GM23248 (cell line): Measurements from ENCODE around the gene GRK3. TPM values are rescaled to one million over a fixed set of nuclear protein-coding genes. Genes with fewer than 3 reads are reported as not detected.
A peak's percentile ranks its signal among the peaks of the same experiment; 100 is the strongest.
"Not testable (repeated sequence)": the region's sequence is repeated elsewhere in the genome, so short reads cannot be mapped to it uniquely, and the experiment has no call there.

Source experiments
- DNase-seq: peaks from one replicate; pipeline ENCODE4 v3.0.0-alpha.2; 2015
- H2AFZ ChIP-seq: fragments of 200-600 bp; sonication (generic); 2 replicates; pipeline ENCODE4 v1.6.1; 2016; ENCODE audit warnings: antibody characterized with exemption
- H3F3A ChIP-seq: fragments of 200-600 bp; sonication (generic); 2 replicates; pipeline ENCODE4 v1.6.1; 2016; ENCODE audit warnings: mild to moderate bottlenecking, antibody characterized with exemption, mixed run types; ENCODE audit not compliant: insufficient read depth
- H3K27ac ChIP-seq: fragments of 200-600 bp; sonication (generic); 2 replicates; pipeline ENCODE4 v1.5.1; 2016; ENCODE audit warnings: mild to moderate bottlenecking
- H3K27me3 ChIP-seq: fragments of 200-600 bp; sonication (generic); replicated peaks from 2 replicates; pipeline ENCODE4 v1.6.1; 2016; ENCODE audit warnings: mild to moderate bottlenecking; ENCODE audit not compliant: insufficient read depth
- H3K36me3 ChIP-seq: fragments of 200-600 bp; sonication (generic); 2 replicates; pipeline ENCODE4 v1.6.1; 2016; ENCODE audit warnings: low read depth, mild to moderate bottlenecking
- H3K4me1 ChIP-seq: fragments of 200-600 bp; sonication (generic); 2 replicates; pipeline ENCODE4 v1.6.1; 2016; ENCODE audit warnings: mild to moderate bottlenecking; ENCODE audit not compliant: insufficient read depth
- H3K4me2 ChIP-seq: fragments of 200-600 bp; sonication (generic); one replicate; pipeline ENCODE4 v1.6.1; 2016; ENCODE audit warnings: mild to moderate bottlenecking; ENCODE audit not compliant: unreplicated experiment
- H3K4me3 ChIP-seq: fragments of 200-600 bp; sonication (generic); 2 replicates; pipeline ENCODE4 v1.5.1; 2016; ENCODE audit warnings: mild to moderate bottlenecking
- H3K79me2 ChIP-seq: fragments of 200-600 bp; sonication (generic); 2 replicates; pipeline ENCODE4 v1.6.1; 2016; ENCODE audit warnings: mild to moderate bottlenecking; ENCODE audit not compliant: insufficient read depth
- H3K9ac ChIP-seq: fragments of 200-600 bp; sonication (generic); 2 replicates; pipeline ENCODE4 v1.6.1; 2016; ENCODE audit warnings: mild to moderate bottlenecking
- H3K9me2 ChIP-seq: fragments of 200-600 bp; sonication (generic); 2 replicates; pipeline ENCODE4 v1.6.1; 2016; ENCODE audit warnings: mixed run types, mild to moderate bottlenecking, moderate library complexity; ENCODE audit not compliant: insufficient read depth
- H3K9me3 ChIP-seq: fragments of 200-600 bp; sonication (generic); one replicate; pipeline ENCODE4 v1.6.1; 2017; ENCODE audit warnings: low read depth
- H4K20me1 ChIP-seq: fragments of 200-600 bp; sonication (generic); 2 replicates; pipeline ENCODE4 v1.6.0; 2016; ENCODE audit not compliant: insufficient read depth
- EZH2 ChIP-seq: fragments of 200-600 bp; sonication (generic); IDR thresholded peaks from 2 replicates; pipeline ENCODE4 v1.6.1; 2018; ENCODE audit warnings: antibody characterized with exemption, mild to moderate bottlenecking; ENCODE audit not compliant: insufficient read depth, poor library complexity, severe bottlenecking
- EZH2phosphoT487 ChIP-seq: fragments of 200-600 bp; sonication (generic); IDR thresholded peaks from 2 replicates; pipeline ENCODE4 v1.6.1; 2018; ENCODE audit warnings: antibody characterized with exemption, moderate library complexity, mild to moderate bottlenecking, low read depth; ENCODE audit not compliant: insufficient read depth
- WGBS, 2 experiments: methylation state at CpG; one replicate each; pipeline ENCODE4 v1.1.6; 2015 to 2017; ENCODE audit warnings: low lambda C conversion rate in 2 of 2, low coverage in 1 of 2; ENCODE audit errors: missing lambda C conversion rate in 2 of 2; 5-methylcytosine and 5-hydroxymethylcytosine counted together
- in situ Hi-C: fragments of 300-500 bp; cut with MboI; formaldehyde crosslinking; loops from 2 replicates; pipeline ENCODE4 v1.15.0; 2020
- polyA plus RNA-seq: library from polyadenylated mRNA; unstranded; fragments of >200 nt; fragmentation: Nextera tagmentation; extraction: Ambion mirVana; gene quantifications from 2 replicates; pipeline ENCODE4 v1.2.1, GENCODE V29; 2016
- total RNA-seq: library from RNA; depleted of rRNA; stranded (reverse); fragments of >200 nt; shearing (Covaris generic); gene quantifications from 2 replicates; pipeline ENCODE4 v1.2.3, GENCODE V29; 2014

The GRK3 gene
- total and polyA plus RNA-seq, 2 experiments from 2014 or later: 0.08 to 0.11 TPM

DNA sequence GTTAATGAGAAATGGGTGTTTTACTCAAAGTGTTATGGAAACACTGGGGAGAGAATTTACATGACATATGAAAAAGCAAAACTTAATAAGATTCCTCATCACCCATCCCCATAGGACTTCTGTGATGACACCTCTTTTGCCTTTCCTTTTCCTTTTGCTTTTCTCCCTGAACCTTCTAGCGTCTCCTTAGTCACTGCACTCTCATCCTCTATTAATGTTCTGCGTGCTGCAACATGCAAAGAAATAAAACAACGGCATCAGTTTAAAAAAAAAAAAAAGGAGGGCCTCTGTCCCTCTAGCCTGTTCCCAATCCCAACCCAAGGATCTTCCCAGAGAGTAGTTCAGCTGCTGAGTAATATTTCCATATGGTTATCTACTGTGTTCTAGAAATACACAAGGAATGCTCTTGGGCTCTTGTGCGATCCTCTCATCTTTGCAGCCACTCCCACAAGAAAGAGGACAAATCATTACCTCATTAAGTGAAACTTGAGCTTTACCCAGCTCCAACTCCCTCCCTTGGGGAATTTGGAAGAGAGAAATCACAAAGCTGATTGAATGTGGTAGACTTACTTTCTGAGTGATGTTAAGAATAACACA lies 34.8 kb upstream of the GRK3 start:
- DNase-seq, H3K9me2 ChIP-seq, H3F3A ChIP-seq, H3K27me3 ChIP-seq, H3K9me3 ChIP-seq, H3K4me1 ChIP-seq, H3K36me3 ChIP-seq, in situ Hi-C loops, H3K79me2 ChIP-seq, H3K4me3 ChIP-seq, H3K9ac ChIP-seq, H4K20me1 ChIP-seq, H3K27ac ChIP-seq, H2AFZ ChIP-seq, H3K4me2 ChIP-seq: not testable (repeated sequence)
- WGBS, 2 experiments: 85 to 95% methylated on average over 4 of the region's 4 CpGs

DNA sequence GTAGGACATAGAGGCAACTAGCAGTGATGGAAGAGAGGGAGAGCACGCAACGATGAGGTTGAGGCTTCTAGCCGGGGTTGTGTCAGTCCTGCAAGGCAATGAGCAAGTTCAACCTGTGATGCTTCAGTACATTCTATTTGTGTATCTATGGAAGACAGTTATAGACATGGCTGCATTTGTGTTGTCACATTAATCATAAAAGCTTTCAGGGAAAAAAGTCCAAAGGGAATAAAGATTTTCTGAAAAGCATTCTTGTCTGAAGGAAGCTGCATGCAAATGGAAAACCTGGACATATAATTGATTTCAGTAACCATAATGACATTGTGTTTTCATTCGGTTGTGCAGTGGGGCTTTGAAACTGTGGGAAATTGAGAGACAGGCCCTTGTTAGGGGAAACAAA lies 32.8 kb upstream of the GRK3 start:
- H3K27me3 ChIP-seq, H3K9ac ChIP-seq, H4K20me1 ChIP-seq, H3K36me3 ChIP-seq, H3K27ac ChIP-seq, H3K4me3 ChIP-seq, H2AFZ ChIP-seq, H3K4me1 ChIP-seq, DNase-seq, H3F3A ChIP-seq, H3K9me2 ChIP-seq, H3K79me2 ChIP-seq, H3K4me2 ChIP-seq, H3K9me3 ChIP-seq, in situ Hi-C loops: not testable (repeated sequence)
- WGBS, 2 experiments: 80 to 88% methylated on average over 4 of the region's 4 CpGs

DNA sequence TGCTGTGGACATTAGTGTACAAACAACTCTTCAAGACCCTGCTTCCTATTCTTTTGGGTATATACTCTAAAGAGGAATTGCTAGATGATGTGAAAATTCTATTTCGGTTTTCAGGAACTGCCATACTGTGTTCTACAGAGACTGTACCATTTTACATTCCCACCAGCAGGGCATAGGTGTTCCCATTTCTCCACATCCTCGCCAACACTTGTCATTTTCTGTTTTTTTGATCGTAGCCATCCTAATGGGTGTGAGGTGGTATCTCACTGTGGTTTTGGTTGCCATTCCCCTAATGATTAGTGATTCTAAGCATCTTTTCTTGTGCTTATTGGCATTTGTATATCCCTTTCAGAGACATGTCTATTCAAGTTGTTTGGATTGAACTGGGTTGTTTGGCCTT lies 29.8 kb upstream of the GRK3 start:
- Histone ChIP-seq H3K79me2 (no peaks in the 10 kb centered on the region), H2AFZ (no peak overlapping the region), H3K9me2 (no peaks in the 10 kb centered on the region), H3K4me2 (no peak overlapping the region), H3K36me3 (no peaks in the 10 kb centered on the region), H3K27me3 (no peaks in the 10 kb centered on the region), H3K9me3 (no peaks in the 10 kb centered on the region), H4K20me1 (no peaks in the 10 kb centered on the region), H3K27ac (no peak overlapping the region), H3F3A (no peaks in the 10 kb centered on the region), H3K4me1 (no peaks in the 10 kb centered on the region), H3K4me3 (no peak overlapping the region), H3K9ac (no peak overlapping the region)
- TF ChIP-seq EZH2 (no peak), EZH2phosphoT487 (no peak)
- no peak for DNase-seq
- in situ Hi-C loops: no loop called here
- WGBS, 2 experiments: 73 to 77% methylated on average over 3 of the region's 3 CpGs

DNA sequence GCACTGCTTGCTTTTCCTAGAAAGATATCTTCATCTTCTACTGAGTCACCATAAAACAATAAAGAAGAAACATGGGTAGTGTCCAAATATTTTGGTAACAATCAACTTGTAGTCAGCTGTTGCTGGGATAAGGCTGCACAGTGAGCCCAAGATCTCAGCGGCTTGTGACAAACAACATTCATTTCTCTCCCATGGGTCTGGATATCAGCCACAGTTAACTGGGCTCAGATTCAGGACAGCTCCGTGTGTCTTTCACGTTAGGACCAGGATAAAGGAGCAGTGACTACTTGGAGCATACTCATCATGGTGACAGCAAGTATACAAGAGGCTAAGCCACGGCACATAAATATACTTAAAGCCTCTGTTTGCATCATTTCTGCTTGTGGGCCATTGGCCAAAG lies 27.9 kb upstream of the GRK3 start:
- H3K9me2 ChIP-seq: no peaks in the 10 kb centered on the region
- no peak overlapping the region for H2AFZ ChIP-seq
- in situ Hi-C loops: no loop called here
- H3K9me3 ChIP-seq: no peaks in the 10 kb centered on the region
- H3K27me3 ChIP-seq: no peaks in the 10 kb centered on the region
- H3F3A ChIP-seq: no peaks in the 10 kb centered on the region
- 3 to 4% methylated on average over 4 of the region's 4 CpGs for WGBS, 2 experiments
- no peaks in the 10 kb centered on the region for H3K4me1 ChIP-seq
- H3K4me3 ChIP-seq: no peak overlapping the region
- DNase-seq: peak; percentile 16
- H3K27ac ChIP-seq: no peak overlapping the region
- H3K4me2 ChIP-seq: no peak overlapping the region
- no peaks in the 10 kb centered on the region for H3K79me2 ChIP-seq
- H4K20me1 ChIP-seq: no peaks in the 10 kb centered on the region
- no peaks in the 10 kb centered on the region for H3K36me3 ChIP-seq
- no peak overlapping the region for H3K9ac ChIP-seq
- TF ChIP-seq EZH2phosphoT487 (no peak), EZH2 (no peak)

DNA sequence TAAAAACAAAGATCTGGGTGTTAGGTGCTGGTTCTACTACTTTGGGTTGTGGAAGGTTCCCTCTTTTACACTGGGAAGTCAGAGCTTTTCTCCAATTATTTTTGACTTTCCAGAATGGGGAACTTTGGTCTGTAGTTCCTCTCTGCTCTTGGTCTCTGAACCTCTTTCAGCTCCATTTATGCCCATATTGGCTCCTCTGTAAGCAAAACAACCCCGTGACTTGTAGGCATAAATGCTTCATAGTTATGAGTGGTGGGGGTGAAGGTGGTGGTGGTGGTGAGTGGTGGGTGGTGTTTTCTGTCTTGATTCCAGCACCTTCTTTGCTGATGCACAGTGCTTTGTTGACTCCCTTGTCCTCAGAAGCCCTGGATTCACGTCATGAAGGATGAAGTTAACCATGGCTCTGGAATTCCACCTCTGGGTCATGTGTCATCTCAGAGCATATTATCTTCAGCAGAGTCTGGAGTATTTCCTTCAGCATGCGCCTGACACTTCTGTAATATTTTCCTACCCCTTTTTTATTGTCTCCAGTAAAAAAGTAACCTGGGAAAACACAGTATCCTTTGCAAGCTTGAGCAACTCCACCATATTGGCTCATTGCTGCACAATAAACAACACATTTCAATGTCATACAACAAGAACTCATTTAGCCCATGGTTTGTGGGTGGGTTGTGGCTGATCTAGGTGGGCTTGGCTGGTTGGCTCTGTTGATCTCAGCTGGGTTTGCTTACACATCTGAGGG lies 24.1 kb upstream of the GRK3 start:
- Histone ChIP-seq H3K9me2 (no peaks in the 10 kb centered on the region), H3K4me1 (no peaks in the 10 kb centered on the region), H3K4me3 (no peak overlapping the region), H3K9ac (no peak overlapping the region), H3K27me3 (peaks cover 7% of the 10 kb centered on the region; the same call in 1 of the 2 replicates), H3K36me3 (no peaks in the 10 kb centered on the region), H3K4me2 (no peak overlapping the region), H3K9me3 (no peaks in the 10 kb centered on the region), H4K20me1 (no peaks in the 10 kb centered on the region), H2AFZ (no peak overlapping the region), H3F3A (no peaks in the 10 kb centered on the region), H3K27ac (no peak overlapping the region), H3K79me2 (no peaks in the 10 kb centered on the region)
- no peak for TF ChIP-seq EZH2
- in situ Hi-C loops: no loop called here
- WGBS, 2 experiments: 42 to 44% methylated on average over 3 of the region's 3 CpGs
- no peak for DNase-seq
